Breast epithelium (tissue), 3 donors: ENCODE results near the gene ANGPT4.

Experiments
- POLR2A ChIP-seq: fragments of 450-650 bp; IDR thresholded peaks from one replicate; pipeline ENCODE4 v1.6.1; 2016; ENCODE audit warnings: antibody characterized with exemption, mild to moderate bottlenecking, moderate library complexity
- POLR2AphosphoS5 ChIP-seq, 3 donors: sonication (generic); formaldehyde crosslinking; IDR thresholded peaks; one replicate each; pipeline ENCODE4 v1.6.1; 2017; ENCODE audit warnings: antibody characterized with exemption in 3 of 3
- TF ChIP-seq, protein P1 (sequence below), 3 donors: fragments of 450-650 bp; IDR thresholded peaks; one replicate each; pipeline ENCODE4 v1.5.1; 2016 to 2017; ENCODE audit warnings: antibody characterized with exemption in 3 of 3, mild to moderate bottlenecking in 3 of 3, moderate library complexity in 3 of 3

DNA sequence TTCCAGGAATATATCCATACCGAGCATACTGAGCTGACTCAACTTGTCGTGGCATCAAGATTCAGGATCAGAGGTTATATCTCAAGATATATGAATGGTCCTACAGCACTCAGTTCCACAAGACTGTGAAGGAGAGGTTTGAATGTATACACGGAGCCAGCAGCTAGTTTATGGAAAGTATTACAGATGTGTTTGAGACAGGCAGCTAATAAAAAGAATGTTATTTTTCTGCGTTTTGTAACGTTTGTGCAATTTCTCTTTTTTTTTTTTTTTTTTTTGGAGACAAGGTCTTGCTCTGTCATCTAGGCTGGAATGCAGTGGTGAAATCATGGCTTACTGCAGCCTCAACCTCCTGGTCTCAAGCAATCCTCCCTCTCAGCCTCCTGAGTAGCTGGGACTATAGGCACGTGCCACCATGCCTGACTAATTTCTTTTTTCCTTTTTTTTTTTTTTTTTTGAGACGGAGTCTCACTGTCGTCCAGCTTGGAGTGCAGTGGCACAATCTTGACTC, 86.1 kb downstream of the ANGPT4 start:
- TF ChIP-seq, protein P1, sequence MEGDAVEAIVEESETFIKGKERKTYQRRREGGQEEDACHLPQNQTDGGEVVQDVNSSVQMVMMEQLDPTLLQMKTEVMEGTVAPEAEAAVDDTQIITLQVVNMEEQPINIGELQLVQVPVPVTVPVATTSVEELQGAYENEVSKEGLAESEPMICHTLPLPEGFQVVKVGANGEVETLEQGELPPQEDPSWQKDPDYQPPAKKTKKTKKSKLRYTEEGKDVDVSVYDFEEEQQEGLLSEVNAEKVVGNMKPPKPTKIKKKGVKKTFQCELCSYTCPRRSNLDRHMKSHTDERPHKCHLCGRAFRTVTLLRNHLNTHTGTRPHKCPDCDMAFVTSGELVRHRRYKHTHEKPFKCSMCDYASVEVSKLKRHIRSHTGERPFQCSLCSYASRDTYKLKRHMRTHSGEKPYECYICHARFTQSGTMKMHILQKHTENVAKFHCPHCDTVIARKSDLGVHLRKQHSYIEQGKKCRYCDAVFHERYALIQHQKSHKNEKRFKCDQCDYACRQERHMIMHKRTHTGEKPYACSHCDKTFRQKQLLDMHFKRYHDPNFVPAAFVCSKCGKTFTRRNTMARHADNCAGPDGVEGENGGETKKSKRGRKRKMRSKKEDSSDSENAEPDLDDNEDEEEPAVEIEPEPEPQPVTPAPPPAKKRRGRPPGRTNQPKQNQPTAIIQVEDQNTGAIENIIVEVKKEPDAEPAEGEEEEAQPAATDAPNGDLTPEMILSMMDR (IDR thresholded peaks at IDR 0.05) = no peak
- TF ChIP-seq POLR2A (no peak), POLR2AphosphoS5 (IDR thresholded peaks at IDR 0.05) (no peak)
